B cell (primary cell): ENCODE measurements around the gene DKK2. TPM values are rescaled to one million over a fixed set of nuclear protein-coding genes. Genes with fewer than 3 reads are reported as not detected.

Experiments used
- ATAC-seq: fragments of 200-7000 bp; cut with Tn5 transposase; one replicate; pipeline ENCODE4 v1.10.0; 2021; ENCODE audit warnings: low read depth, mild to moderate bottlenecking, moderate number of reproducible peaks, moderate library complexity
- CTCF ChIA-PET: fragments of 350-600 bp; sonication (Branson Sonifier 250); formaldehyde crosslinking; loops from one replicate; lab custom pipeline; 2021; ENCODE audit warnings: antibody characterized with exemption, inconsistent platforms; lab: Charles Lee
- POLR2A ChIA-PET: fragments of 350-600 bp; sonication (Branson Sonifier 250); formaldehyde crosslinking; loops from one replicate; lab custom pipeline; 2021; ENCODE audit warnings: antibody characterized with exemption; lab: Charles Lee
- DNase-seq: peaks from one replicate; pipeline ENCODE4 v3.0.0; 2013
- H2AFZ ChIP-seq: 2 replicates; pipeline ENCODE4 v1.6.1; 2012; ENCODE audit warnings: mild to moderate bottlenecking, low read depth, low read length; ENCODE audit not compliant: insufficient read depth, poor library complexity, severe bottlenecking
- H3K27ac ChIP-seq, 2 donors: 1 replicate in 1 of 2; 2 replicates in 1 of 2; pipeline ENCODE4 v1.5.1; 2012 to 2013; ENCODE audit warnings: low read length in 2 of 2, mild to moderate bottlenecking in 2 of 2, moderate library complexity in 1 of 2
- H3K27me3 ChIP-seq, 4 experiments: fragments of 200-600 bp in 1 of 4; sonication (generic) in 1 of 4; replicated peaks in 1 of 4; 1 replicate in 2 of 4; 2 replicates in 2 of 4; pipeline versions ENCODE4 v1.6.1 to v1.7.0; 2013 to 2016; ENCODE audit warnings: low read length in 3 of 4, mild to moderate bottlenecking in 2 of 4, mixed read lengths in 1 of 4, moderate library complexity in 1 of 4; ENCODE audit not compliant: insufficient read depth in 4 of 4, control insufficient read depth in 3 of 4; ENCODE audit errors: control extremely low read depth in 1 of 4
- H3K36me3 ChIP-seq, 2 experiments: replicated peaks in 1 of 2; 1 replicate in 1 of 2; 2 replicates in 1 of 2; pipeline versions ENCODE4 v1.6.1 to v1.7.1; 2013; ENCODE audit warnings: low read length in 1 of 2; ENCODE audit not compliant: insufficient read depth in 2 of 2, control insufficient read depth in 1 of 2; ENCODE audit errors: control extremely low read depth in 1 of 2, extremely low read depth in 1 of 2
- H3K4me1 ChIP-seq, 2 donors: fragments of 200-600 bp in 1 of 2; sonication (generic) in 1 of 2; 1 replicate in 1 of 2; 2 replicates in 1 of 2; pipeline versions ENCODE4 v1.5.1 to v1.6.1; 2013 to 2017; ENCODE audit warnings: low read length in 2 of 2; ENCODE audit not compliant: control insufficient read depth in 2 of 2, insufficient read depth in 2 of 2
- H3K4me2 ChIP-seq: replicated peaks from 2 replicates; pipeline ENCODE3; 2012; ENCODE audit warnings: mild to moderate bottlenecking, low read depth, low read length; ENCODE audit not compliant: poor library complexity, severe bottlenecking
- H3K4me3 ChIP-seq, 5 experiments: fragments of 200-600 bp in 1 of 5; sonication (generic) in 1 of 5; 1 replicate in 3 of 5; 2 replicates in 2 of 5; pipeline versions ENCODE4 v1.5.1 to v1.7.0; 2011 to 2016; ENCODE audit warnings: low read length in 4 of 5, mild to moderate bottlenecking in 4 of 5, low read depth in 2 of 5, control low read depth in 1 of 5, moderate library complexity in 1 of 5; ENCODE audit not compliant: insufficient read depth in 1 of 5; ENCODE audit errors: control extremely low read depth in 1 of 5, extremely low read depth in 1 of 5
- H3K79me2 ChIP-seq: fragments of 200-600 bp; sonication (generic); one replicate; pipeline ENCODE4 v1.6.0; 2016; ENCODE audit warnings: low read length; ENCODE audit not compliant: control insufficient read depth, insufficient read depth
- H3K9ac ChIP-seq: fragments of 200-600 bp; sonication (generic); 2 replicates; pipeline ENCODE4 v1.6.1; 2017; ENCODE audit warnings: mild to moderate bottlenecking, low read length, moderate library complexity
- H3K9me3 ChIP-seq, 3 donors: one replicate each; pipeline versions ENCODE4 v1.6.1 to v1.7.1; 2013; ENCODE audit warnings: low read length in 2 of 3; ENCODE audit not compliant: control insufficient read depth in 2 of 3, insufficient read depth in 1 of 3; ENCODE audit errors: control extremely low read depth in 1 of 3
- H4K20me1 ChIP-seq: 2 replicates; pipeline ENCODE4 v1.6.0; 2012; ENCODE audit warnings: mild to moderate bottlenecking, low read length; ENCODE audit not compliant: insufficient read depth, control insufficient read depth, poor library complexity, severe bottlenecking
- H3K27ac Mint-ChIP-seq: one replicate; pipeline ENCODE4 v1.8.0; 2021; ENCODE audit warnings: mixed read lengths
- H3K27me3 Mint-ChIP-seq: one replicate; pipeline ENCODE4 v1.8.0; 2021; ENCODE audit warnings: mixed read lengths
- H3K4me1 Mint-ChIP-seq: one replicate; pipeline ENCODE4 v1.8.0; 2021; ENCODE audit warnings: mixed read lengths
- H3K4me3 Mint-ChIP-seq: one replicate; pipeline ENCODE4 v1.8.0; 2021; ENCODE audit warnings: mixed read lengths
- H3K9me3 Mint-ChIP-seq: one replicate; pipeline ENCODE4 v1.8.0; 2022; ENCODE audit warnings: mixed read lengths; ENCODE audit not compliant: insufficient read depth
- CTCF ChIP-seq: fragments of 200-600 bp; IDR thresholded peaks from one replicate; pipeline ENCODE4 v1.8.0; 2022; ENCODE audit warnings: antibody characterized with exemption, mild to moderate bottlenecking
- EZH2 ChIP-seq: IDR thresholded peaks from 2 replicates; pipeline ENCODE4 v1.6.1; 2012; ENCODE audit warnings: borderline replicate concordance, low read depth, mild to moderate bottlenecking, moderate library complexity, low read length; ENCODE audit not compliant: insufficient read depth, poor library complexity, severe bottlenecking
- WGBS: methylation state at CpG from one replicate; pipeline ENCODE4 v1.1.5; 2013; ENCODE audit warnings: missing lambda C conversion rate; ENCODE audit not compliant: insufficient coverage; 5-methylcytosine and 5-hydroxymethylcytosine counted together
- intact Hi-C: fragments of 100-400 bp; cut with micrococcal nuclease; formaldehyde crosslinking; loops from one replicate; pipeline ENCODE4 v1.10.0; 2022
- polyA plus RNA-seq: library from polyadenylated mRNA; depleted of rRNA; stranded (reverse); fragments of >200 nt; gene quantifications from 2 replicates; pipeline ENCODE4 v1.2.3, GENCODE V29; 2012
- total RNA-seq, 2 donors: library from RNA; stranded (reverse); fragments of 120-200 nt in 1 of 2; gene quantifications; 1 replicate in 1 of 2; 2 replicates in 1 of 2; pipeline versions ENCODE4 v1.2.3 to v1.2.4, GENCODE V29; 2013 to 2022

Gene DKK2
- total and polyA plus RNA-seq, 2 donors (not counting 1 experiment from before 2014, with no cell fraction given): not detected

GRCh38 chr4:106981431-106981830 is 54.7 kb downstream of the DKK2 start:
- no peak overlapping the region for H3K27ac Mint-ChIP-seq
- Histone ChIP-seq H3K9me3 (peaks cover 0 to 7% (median 0%) of the 10 kb centered on the region in 3 donors), H3K27me3 (no peaks in the 10 kb centered on the region), H4K20me1 (no peaks in the 10 kb centered on the region), H3K9ac (no peak overlapping the region), H3K4me1 (no peaks in the 10 kb centered on the region), H3K4me3 (no peak overlapping the region), H3K4me2 (no peak overlapping the region), H3K27ac (no peak overlapping the region), H3K79me2 (no peaks in the 10 kb centered on the region), H3K36me3 (no peaks in the 10 kb centered on the region), H2AFZ (no peak overlapping the region)
- H3K9me3 Mint-ChIP-seq: no peaks in the 10 kb centered on the region
- no peak for DNase-seq
- ChIA-PET POLR2A (no interaction called here), CTCF (no interaction called here)
- intact Hi-C loops: no loop called here
- no peaks in the 10 kb centered on the region for H3K27me3 Mint-ChIP-seq
- TF ChIP-seq CTCF (no peak), EZH2 (no peak)
- H3K4me1 Mint-ChIP-seq: no peaks in the 10 kb centered on the region
- no peak overlapping the region for H3K4me3 Mint-ChIP-seq
- ATAC-seq: no peak

- no peaks in the 10 kb centered on the region for H3K4me1 Mint-ChIP-seq
- no peaks in the 10 kb centered on the region for H4K20me1 ChIP-seq
- H3K4me3 Mint-ChIP-seq: no peak overlapping the region
- no peak overlapping the region for H3K4me3 ChIP-seq
- H3K9me3 ChIP-seq: peaks cover 0 to 7% (median 0%) of the 10 kb centered on the region in 3 donors
- no peaks in the 10 kb centered on the region for H3K27me3 Mint-ChIP-seq
- no peak overlapping the region for H2AFZ ChIP-seq
- H3K9ac ChIP-seq: no peak overlapping the region
- CTCF ChIA-PET: no interaction called here
- no peak overlapping the region for H3K27ac Mint-ChIP-seq
- no peaks in the 10 kb centered on the region for H3K36me3 ChIP-seq
- H3K4me2 ChIP-seq: no peak overlapping the region
- peaks cover 3% of the 10 kb centered on the region for H3K9me3 Mint-ChIP-seq
- TF ChIP-seq CTCF (no peak), EZH2 (no peak)
- H3K27me3 ChIP-seq: no peaks in the 10 kb centered on the region
- no peaks in the 10 kb centered on the region for H3K4me1 ChIP-seq
- H3K79me2 ChIP-seq: no peaks in the 10 kb centered on the region
- DNase-seq (no peak), ATAC-seq (no peak)
- POLR2A ChIA-PET: no interaction called here
- intact Hi-C loops: no loop called here
- 96% methylated on average over 4 of the region's 4 CpGs for WGBS
- H3K27ac ChIP-seq: no peak overlapping the region
Observed at GRCh38 chr4:106979476-106979875, 56.6 kb downstream of the DKK2 start.
